SK-N-MC (cell line): ENCODE results near the gene GPR135.

ENCODE experiments used
- EZH2 ChIP-seq: fragments of 200-600 bp; sonication (generic); IDR thresholded peaks from one replicate; pipeline ENCODE4 v1.6.1; 2017; ENCODE audit warnings: antibody characterized with exemption
- FOXP2 ChIP-seq: optimal IDR thresholded peaks from 2 replicates; pipeline ENCODE3; 2011; ENCODE audit warnings: mild to moderate bottlenecking, moderate library complexity; ENCODE audit not compliant: insufficient read depth; ENCODE audit errors: extremely low read length, control extremely low read depth
- POLR2AphosphoS5 ChIP-seq: IDR thresholded peaks from 2 replicates; pipeline ENCODE4 v1.6.1; 2012; ENCODE audit warnings: mild to moderate bottlenecking, low read depth, low read length, borderline replicate concordance

DNA sequence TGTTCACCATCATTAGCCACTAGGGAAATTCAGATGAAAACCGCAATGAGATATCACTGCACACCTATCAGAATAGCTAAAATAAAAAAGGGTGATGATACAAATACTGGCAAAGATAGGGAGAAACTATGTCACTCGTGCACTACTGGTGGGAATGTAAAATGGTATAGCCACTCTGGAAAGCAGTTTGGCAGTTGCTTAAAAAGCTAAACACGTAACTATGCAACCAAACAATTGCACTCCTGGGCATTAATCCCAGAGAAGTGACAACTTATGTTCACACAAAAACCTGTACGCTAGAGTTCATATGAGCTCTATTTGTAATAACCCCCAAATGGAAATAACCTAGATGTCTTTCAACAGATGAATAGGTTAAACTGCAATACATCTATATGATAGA, 35.4 kb downstream of the GPR135 start:
- TF ChIP-seq POLR2AphosphoS5: no peak
- no peak for TF ChIP-seq EZH2
- no peak for TF ChIP-seq FOXP2
